ENCODE results near the gene DLX6.

DLX6 gene

DNA sequence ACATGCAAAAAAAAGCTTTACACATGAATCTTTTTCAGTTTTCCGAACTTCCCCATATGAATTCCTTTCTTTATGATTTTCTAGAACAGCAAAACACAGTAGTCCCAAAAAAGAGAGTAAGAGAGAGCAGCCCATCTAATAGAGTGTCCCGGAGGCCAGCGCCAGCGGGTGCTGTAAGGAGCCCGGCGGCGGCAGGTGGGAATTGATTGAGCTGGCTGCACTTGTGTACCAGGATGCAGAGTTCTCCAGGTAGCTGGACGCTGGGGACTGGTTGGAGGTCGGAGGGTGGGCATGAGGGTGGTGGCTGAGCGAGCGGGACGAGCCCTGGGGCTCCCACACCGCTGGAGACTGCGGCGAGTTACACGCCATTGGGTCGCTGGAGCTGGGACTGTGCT, 15.2 kb downstream of the DLX6 start:
- H4K20me1 ChIP-seq (ENCODE audit: insufficient read depth, low read length), result no peaks in the 10 kb centered on the region
- no peaks in the 10 kb centered on the region for H3K27me3 ChIP-seq (ENCODE audit: low read depth, low read length)
- H3K9me3 ChIP-seq (ENCODE audit: insufficient read depth, low read length), result no peaks in the 10 kb centered on the region
- H3K4me1 ChIP-seq (ENCODE audit: low read length), result no peaks in the 10 kb centered on the region
- no peak overlapping the region for H3K27ac ChIP-seq (ENCODE audit: low read length)
- H3K4me3 ChIP-seq (ENCODE audit: low read length), result no peak overlapping the region
- no peak for TF ChIP-seq EZH2phosphoT487 (IDR thresholded peaks at IDR 0.05; ENCODE audit: low read depth)
- TF ChIP-seq, protein P1, sequence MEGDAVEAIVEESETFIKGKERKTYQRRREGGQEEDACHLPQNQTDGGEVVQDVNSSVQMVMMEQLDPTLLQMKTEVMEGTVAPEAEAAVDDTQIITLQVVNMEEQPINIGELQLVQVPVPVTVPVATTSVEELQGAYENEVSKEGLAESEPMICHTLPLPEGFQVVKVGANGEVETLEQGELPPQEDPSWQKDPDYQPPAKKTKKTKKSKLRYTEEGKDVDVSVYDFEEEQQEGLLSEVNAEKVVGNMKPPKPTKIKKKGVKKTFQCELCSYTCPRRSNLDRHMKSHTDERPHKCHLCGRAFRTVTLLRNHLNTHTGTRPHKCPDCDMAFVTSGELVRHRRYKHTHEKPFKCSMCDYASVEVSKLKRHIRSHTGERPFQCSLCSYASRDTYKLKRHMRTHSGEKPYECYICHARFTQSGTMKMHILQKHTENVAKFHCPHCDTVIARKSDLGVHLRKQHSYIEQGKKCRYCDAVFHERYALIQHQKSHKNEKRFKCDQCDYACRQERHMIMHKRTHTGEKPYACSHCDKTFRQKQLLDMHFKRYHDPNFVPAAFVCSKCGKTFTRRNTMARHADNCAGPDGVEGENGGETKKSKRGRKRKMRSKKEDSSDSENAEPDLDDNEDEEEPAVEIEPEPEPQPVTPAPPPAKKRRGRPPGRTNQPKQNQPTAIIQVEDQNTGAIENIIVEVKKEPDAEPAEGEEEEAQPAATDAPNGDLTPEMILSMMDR (IDR thresholded peaks at IDR 0.05; ENCODE audit: low read depth, low read length), result no peak
- no peak overlapping the region for H3K9ac ChIP-seq (ENCODE audit: low read length)
- no peaks in the 10 kb centered on the region for H3K79me2 ChIP-seq (ENCODE audit: low read length)
- no peaks in the 10 kb centered on the region for H3K36me3 ChIP-seq (replicated peaks; ENCODE audit: low read depth, low read length)
- no peak overlapping the region for H2AFZ ChIP-seq (ENCODE audit: low read depth, low read length)
- H3K4me2 ChIP-seq (ENCODE audit: low read length), result no peak overlapping the region

DNA sequence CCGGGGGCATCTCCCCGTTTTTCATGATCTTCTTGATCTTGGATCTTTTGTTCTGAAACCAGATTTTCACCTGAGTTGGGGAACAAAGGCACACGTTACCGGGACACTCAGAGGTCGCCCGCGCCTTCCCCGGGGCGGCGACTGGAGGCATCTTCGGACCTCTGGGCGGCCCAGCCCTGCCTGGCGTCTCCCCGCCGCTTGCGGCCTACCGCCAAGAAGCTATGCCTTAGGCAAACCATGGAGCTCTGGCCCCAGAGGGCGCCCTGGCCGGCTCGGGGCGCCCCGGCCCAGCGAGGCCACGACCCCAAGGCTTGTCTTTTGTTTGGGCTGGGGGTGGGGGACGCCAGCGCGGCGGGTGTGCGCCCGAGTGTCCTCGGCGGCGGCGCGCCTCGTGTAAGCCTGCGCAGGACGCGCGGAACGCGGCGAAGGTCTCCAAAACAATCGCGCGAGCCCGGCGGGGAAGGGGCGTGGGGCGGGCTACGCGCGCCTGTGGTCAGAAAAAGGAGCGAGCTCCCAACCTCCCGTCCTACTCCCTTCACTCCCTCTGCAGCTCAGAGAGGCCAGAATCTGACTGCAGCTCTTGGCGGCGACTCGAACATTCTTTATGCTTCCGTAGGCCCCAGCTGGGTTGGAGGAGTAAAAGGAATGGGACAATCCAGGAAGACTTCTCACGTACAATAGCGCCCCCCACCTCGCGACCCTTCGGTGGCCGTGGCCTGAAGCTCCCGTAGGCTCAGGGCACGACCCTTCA, 15.8 kb downstream of the DLX6 start:
- Histone ChIP-seq H3K4me3 (ENCODE audit: low read length) (no peak overlapping the region), H3K79me2 (ENCODE audit: low read length) (no peaks in the 10 kb centered on the region), H4K20me1 (ENCODE audit: insufficient read depth, low read length) (no peaks in the 10 kb centered on the region), H3K9ac (ENCODE audit: low read length) (no peak overlapping the region), H3K4me1 (ENCODE audit: low read length) (no peaks in the 10 kb centered on the region), H3K27ac (ENCODE audit: low read length) (no peak overlapping the region), H2AFZ (ENCODE audit: low read depth, low read length) (no peak overlapping the region), H3K9me3 (ENCODE audit: insufficient read depth, low read length) (no peaks in the 10 kb centered on the region), H3K36me3 (replicated peaks; ENCODE audit: low read depth, low read length) (no peaks in the 10 kb centered on the region), H3K4me2 (ENCODE audit: low read length) (no peak overlapping the region), H3K27me3 (ENCODE audit: low read depth, low read length) (no peaks in the 10 kb centered on the region)
- TF ChIP-seq EZH2phosphoT487 (IDR thresholded peaks at IDR 0.05; ENCODE audit: low read depth), result no peak
- TF ChIP-seq, protein P1 (IDR thresholded peaks at IDR 0.05; ENCODE audit: low read depth, low read length), result no peak

DNA sequence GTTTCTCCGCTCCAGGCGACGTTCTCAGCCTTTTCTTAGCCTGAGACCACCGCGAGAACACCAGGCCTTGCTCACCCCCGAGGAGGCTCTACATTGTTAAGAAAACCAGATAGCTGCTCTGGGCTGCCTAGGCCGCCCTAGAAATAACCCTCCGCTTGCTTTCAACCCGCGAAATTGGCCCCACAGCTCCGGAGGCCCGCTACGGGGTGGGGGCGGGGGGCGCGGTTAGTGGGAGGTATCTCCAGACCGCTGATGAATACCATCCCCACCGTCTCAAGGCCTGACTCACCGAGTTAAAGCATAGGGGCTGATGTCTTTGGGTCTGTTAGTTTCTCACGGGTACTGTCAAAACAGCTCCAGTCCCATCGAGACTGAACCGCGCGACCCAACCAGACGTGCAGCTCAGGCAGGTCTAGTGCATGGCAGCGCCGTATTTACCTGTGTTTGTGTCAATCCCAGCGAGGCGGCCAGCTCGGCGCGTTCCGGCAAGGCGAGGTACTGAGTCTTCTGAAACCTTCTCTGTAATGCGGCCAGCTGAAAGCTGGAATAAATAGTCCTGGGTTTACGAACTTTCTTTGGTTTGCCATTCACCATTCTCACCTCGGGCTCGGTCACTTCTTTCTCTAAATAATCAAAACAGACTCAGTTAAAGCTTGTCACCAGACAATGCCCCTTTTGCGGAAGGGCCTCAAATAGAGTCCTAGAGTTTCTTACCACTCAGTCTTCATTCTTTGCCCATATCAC, 16.6 kb downstream of the DLX6 start:
- TF ChIP-seq, protein P1 (IDR thresholded peaks at IDR 0.05; ENCODE audit: low read depth, low read length), result no peak
- no peak for TF ChIP-seq EZH2phosphoT487 (IDR thresholded peaks at IDR 0.05; ENCODE audit: low read depth)

DNA sequence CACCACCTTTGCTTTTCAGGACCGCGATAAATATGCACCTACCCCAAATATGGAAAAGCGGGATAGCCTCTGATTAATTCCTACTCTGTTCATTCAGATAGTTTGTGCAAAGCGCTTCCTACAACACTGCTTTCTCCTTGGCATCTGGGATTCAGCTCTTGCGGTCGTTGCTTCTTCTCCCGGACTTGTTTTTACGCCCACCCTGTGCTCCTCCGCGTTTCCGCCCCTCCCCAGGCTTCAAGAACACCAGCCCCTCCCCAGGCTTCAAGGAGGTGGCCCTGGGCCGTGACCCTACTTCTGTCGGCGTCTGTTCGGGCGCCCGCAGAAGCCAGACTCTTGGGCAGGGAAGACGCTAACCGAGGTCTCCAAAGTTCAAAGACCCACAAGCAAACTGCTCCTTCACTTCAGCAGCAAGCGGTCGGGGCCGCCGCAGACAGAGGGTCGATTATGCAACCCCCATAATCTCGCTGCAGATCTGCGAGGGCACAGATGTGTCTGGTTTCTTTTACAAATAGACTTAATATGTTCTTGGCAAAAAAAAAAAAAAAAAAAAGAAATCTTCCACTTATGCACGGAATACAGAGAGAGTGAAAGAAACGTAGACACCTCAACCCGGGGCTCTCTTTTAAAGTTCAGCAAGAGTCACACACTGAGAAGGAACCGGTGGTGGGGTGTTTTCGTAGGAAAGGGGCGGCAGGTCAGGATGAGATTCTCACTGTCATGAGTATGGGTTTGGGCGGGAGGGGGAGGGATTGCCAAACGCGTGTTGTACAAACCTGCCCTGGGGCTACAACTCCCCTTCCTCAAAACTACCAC, 17.3 kb downstream of the DLX6 start:
- no peaks in the 10 kb centered on the region for H3K36me3 ChIP-seq (replicated peaks; ENCODE audit: low read depth, low read length)
- no peak overlapping the region for H3K9ac ChIP-seq (ENCODE audit: low read length)
- TF ChIP-seq, protein P1 (IDR thresholded peaks at IDR 0.05; ENCODE audit: low read depth, low read length), result no peak
- TF ChIP-seq EZH2phosphoT487 (IDR thresholded peaks at IDR 0.05; ENCODE audit: low read depth), result no peak
- no peaks in the 10 kb centered on the region for H4K20me1 ChIP-seq (ENCODE audit: insufficient read depth, low read length)
- no peak overlapping the region for H3K27ac ChIP-seq (ENCODE audit: low read length)
- no peak overlapping the region for H2AFZ ChIP-seq (ENCODE audit: low read depth, low read length)
- no peaks in the 10 kb centered on the region for H3K9me3 ChIP-seq (ENCODE audit: insufficient read depth, low read length)
- H3K4me1 ChIP-seq (ENCODE audit: low read length), result peaks cover 6% of the 10 kb centered on the region; the same call in 1 of the 2 replicates
- H3K4me2 ChIP-seq (ENCODE audit: low read length), result no peak overlapping the region
- no peaks in the 10 kb centered on the region for H3K27me3 ChIP-seq (ENCODE audit: low read depth, low read length)
- no peaks in the 10 kb centered on the region for H3K79me2 ChIP-seq (ENCODE audit: low read length)
- no peak overlapping the region for H3K4me3 ChIP-seq (ENCODE audit: low read length)

More for the DNA sequence above, 16.6 kb downstream of the DLX6 start:
- H3K27ac ChIP-seq (ENCODE audit: low read length), result no peak overlapping the region
- no peak overlapping the region for H3K4me3 ChIP-seq (ENCODE audit: low read length)
- no peaks in the 10 kb centered on the region for H3K4me1 ChIP-seq (ENCODE audit: low read length)
- H3K27me3 ChIP-seq (ENCODE audit: low read depth, low read length), result no peaks in the 10 kb centered on the region
- no peaks in the 10 kb centered on the region for H4K20me1 ChIP-seq (ENCODE audit: insufficient read depth, low read length)
- no peaks in the 10 kb centered on the region for H3K36me3 ChIP-seq (replicated peaks; ENCODE audit: low read depth, low read length)
- H3K9ac ChIP-seq (ENCODE audit: low read length), result no peak overlapping the region
- H3K4me2 ChIP-seq (ENCODE audit: low read length), result no peak overlapping the region
- no peaks in the 10 kb centered on the region for H3K79me2 ChIP-seq (ENCODE audit: low read length)
- H3K9me3 ChIP-seq (ENCODE audit: insufficient read depth, low read length), result no peaks in the 10 kb centered on the region
- H2AFZ ChIP-seq (ENCODE audit: low read depth, low read length), result no peak overlapping the region

All from OCI-LY3 (cell line).